ENCODE results near the gene EXOC1.
"Not testable (repeated sequence)": the region's sequence is repeated elsewhere in the genome, so short reads cannot be mapped to it uniquely, and the experiment has no call there.

The EXOC1 gene
- total RNA-seq = 107 reads per million in 2 donors

- peak; percentile 86 for DNase-seq
Observed at GRCh38 chr4:55853484-55854046, at the start of gene EXOC1. EXOC1 (plus strand) TSS chr4:55853648; CDS start chr4:55858324, 4,676 bp downstream.

GRCh38 chr4:55807556-55807955, 45.9 kb upstream of the EXOC1 start:
- DNase-seq = no peak

- DNase-seq = no peak
Observed at GRCh38 chr4:55808186-55808585, 45.3 kb upstream of the EXOC1 start.

GRCh38 chr4:55808632-55809031, 44.8 kb upstream of the EXOC1 start:
- no peak for DNase-seq

GRCh38 chr4:55817691-55818090, 35.8 kb upstream of the EXOC1 start:
- no peak for DNase-seq

GRCh38 chr4:55819634-55820033, 33.8 kb upstream of the EXOC1 start, which contains the start of gene EXOC1L:
EXOC1L (plus strand) TSS chr4:55819790; CDS start chr4:55820027, 237 bp downstream.
- no peak for DNase-seq

GRCh38 chr4:55820279-55820678, 33.2 kb upstream of the EXOC1 start:
- DNase-seq = no peak

GRCh38 chr4:55822329-55822728, 31.1 kb upstream of the EXOC1 start:
- DNase-seq = no peak

GRCh38 chr4:55824865-55825264, 28.6 kb upstream of the EXOC1 start:
- DNase-seq = no peak

GRCh38 chr4:55826986-55827385, 26.5 kb upstream of the EXOC1 start:
- DNase-seq = no peak

- DNase-seq = no peak
Observed at GRCh38 chr4:55827582-55827981, 25.9 kb upstream of the EXOC1 start.

- no peak for DNase-seq
Observed at GRCh38 chr4:55830048-55830447, 23.4 kb upstream of the EXOC1 start.

- DNase-seq = no peak
Observed at GRCh38 chr4:55830716-55831115, 22.7 kb upstream of the EXOC1 start.

- no peak for DNase-seq
Observed at GRCh38 chr4:55834086-55834795, 19.2 kb upstream of the EXOC1 start.

GRCh38 chr4:55837903-55838302, 15.5 kb upstream of the EXOC1 start:
- DNase-seq = no peak

- no peak for DNase-seq
Observed at GRCh38 chr4:55838356-55838755, 15.1 kb upstream of the EXOC1 start.

- no peak for DNase-seq
Observed at GRCh38 chr4:55838952-55839351, 14.5 kb upstream of the EXOC1 start.

GRCh38 chr4:55840956-55841355, 12.5 kb upstream of the EXOC1 start:
- no peak for DNase-seq

GRCh38 chr4:55841373-55842239, 11.8 kb upstream of the EXOC1 start:
- not testable (repeated sequence) for DNase-seq

GRCh38 chr4:55842312-55842711, 11.1 kb upstream of the EXOC1 start:
- DNase-seq = not testable (repeated sequence)

- no peak for DNase-seq
Observed at GRCh38 chr4:55849724-55850123, 3.7 kb upstream of the EXOC1 start.

GRCh38 chr4:55851885-55852284, 1.6 kb upstream of the EXOC1 start:
- no peak for DNase-seq

- no peak for DNase-seq
Observed at GRCh38 chr4:55854129-55854528, 681 bp downstream of the EXOC1 start.

- no peak for DNase-seq
Observed at GRCh38 chr4:55857586-55857985, 4.1 kb downstream of the EXOC1 start.
